T-helper 2 cell treated with Interferon-gamma antibody and Interleukin-4, amounts not matched to agents 5 μg/mL and 100 μg/mL, for 36 hours (primary cell): ENCODE measurements around the gene HSD17B13.

Experiments used
- DNase-seq: peaks from one replicate; pipeline ENCODE4 v3.0.0; 2021; ENCODE audit warnings: low spot score
- H3K27ac Mint-ChIP-seq: one replicate; pipeline ENCODE4 v1.8.0; 2021; ENCODE audit warnings: mild to moderate bottlenecking, mixed read lengths
- H3K27me3 Mint-ChIP-seq: one replicate; pipeline ENCODE4 v1.8.0; 2021; ENCODE audit warnings: low read depth, mixed read lengths
- H3K36me3 Mint-ChIP-seq: one replicate; pipeline ENCODE4 v1.8.0; 2021; ENCODE audit warnings: low read depth, mixed read lengths
- H3K4me1 Mint-ChIP-seq: one replicate; pipeline ENCODE4 v1.8.0; 2021; ENCODE audit warnings: low read depth, mixed read lengths
- H3K4me3 Mint-ChIP-seq: one replicate; pipeline ENCODE4 v1.8.0; 2022; ENCODE audit warnings: mild to moderate bottlenecking, moderate library complexity, mixed read lengths
- H3K9me3 Mint-ChIP-seq: one replicate; pipeline ENCODE4 v1.8.0; 2021; ENCODE audit warnings: mixed read lengths

Gene HSD17B13

GRCh38 chr4:87270144-87270543 is 52.5 kb downstream of the HSD17B13 start:
- H3K9me3 Mint-ChIP-seq = no peaks in the 10 kb centered on the region
- H3K4me3 Mint-ChIP-seq = no peak overlapping the region
- no peaks in the 10 kb centered on the region for H3K4me1 Mint-ChIP-seq
- H3K27me3 Mint-ChIP-seq = peaks cover 20% of the 10 kb centered on the region
- no peak for DNase-seq
- no peak overlapping the region for H3K27ac Mint-ChIP-seq
- H3K36me3 Mint-ChIP-seq = no peaks in the 10 kb centered on the region

- Mint-ChIP-seq H3K36me3 (no peaks in the 10 kb centered on the region), H3K4me3 (no peak overlapping the region), H3K27me3 (peaks cover 20% of the 10 kb centered on the region), H3K9me3 (no peaks in the 10 kb centered on the region), H3K27ac (no peak overlapping the region), H3K4me1 (no peaks in the 10 kb centered on the region)
- DNase-seq = no peak
These were observed 54.3 kb downstream of the HSD17B13 start for GRCh38 chr4:87268411-87268810.

GRCh38 chr4:87266986-87267385 is 55.7 kb downstream of the HSD17B13 start:
- Mint-ChIP-seq H3K4me1 (no peaks in the 10 kb centered on the region), H3K36me3 (no peaks in the 10 kb centered on the region), H3K4me3 (no peak overlapping the region), H3K27ac (no peak overlapping the region), H3K9me3 (peaks cover 5% of the 10 kb centered on the region), H3K27me3 (peaks cover 20% of the 10 kb centered on the region)
- no peak for DNase-seq

- no peak overlapping the region for H3K27ac Mint-ChIP-seq
- H3K36me3 Mint-ChIP-seq = no peaks in the 10 kb centered on the region
- H3K27me3 Mint-ChIP-seq = peaks cover 10% of the 10 kb centered on the region
- DNase-seq = no peak
- no peaks in the 10 kb centered on the region for H3K4me1 Mint-ChIP-seq
- H3K9me3 Mint-ChIP-seq = peaks cover 5% of the 10 kb centered on the region
- H3K4me3 Mint-ChIP-seq = no peak overlapping the region
These were observed 59.8 kb downstream of the HSD17B13 start for GRCh38 chr4:87262886-87263285.

- Mint-ChIP-seq H3K27ac (no peak overlapping the region), H3K27me3 (peaks cover 3% of the 10 kb centered on the region), H3K4me1 (no peaks in the 10 kb centered on the region), H3K4me3 (no peak overlapping the region), H3K36me3 (no peaks in the 10 kb centered on the region), H3K9me3 (peaks cover 10% of the 10 kb centered on the region)
- DNase-seq = no peak
These were observed 62.2 kb downstream of the HSD17B13 start for GRCh38 chr4:87260477-87260876.

GRCh38 chr4:87258677-87259076 is 64.0 kb downstream of the HSD17B13 start:
- no peaks in the 10 kb centered on the region for H3K36me3 Mint-ChIP-seq
- no peak for DNase-seq

GRCh38 chr4:87257523-87257922 is 65.2 kb downstream of the HSD17B13 start:
- no peaks in the 10 kb centered on the region for H3K36me3 Mint-ChIP-seq

More at GRCh38 chr4:87258677-87259076, 64.0 kb downstream of the HSD17B13 start:
- H3K4me1 Mint-ChIP-seq = no peaks in the 10 kb centered on the region
- peaks cover 12% of the 10 kb centered on the region for H3K9me3 Mint-ChIP-seq
- no peaks in the 10 kb centered on the region for H3K27me3 Mint-ChIP-seq
- H3K4me3 Mint-ChIP-seq = no peak overlapping the region
- no peak overlapping the region for H3K27ac Mint-ChIP-seq

GRCh38 chr4:87255755-87256154 is 66.9 kb downstream of the HSD17B13 start:
- no peak for DNase-seq
- no peaks in the 10 kb centered on the region for H3K27me3 Mint-ChIP-seq
- H3K4me1 Mint-ChIP-seq = no peaks in the 10 kb centered on the region
- no peak overlapping the region for H3K4me3 Mint-ChIP-seq
- H3K27ac Mint-ChIP-seq = no peak overlapping the region
- peaks cover 8% of the 10 kb centered on the region for H3K9me3 Mint-ChIP-seq
- no peaks in the 10 kb centered on the region for H3K36me3 Mint-ChIP-seq

More at GRCh38 chr4:87257523-87257922, 65.2 kb downstream of the HSD17B13 start:
- H3K4me1 Mint-ChIP-seq = no peaks in the 10 kb centered on the region
- H3K9me3 Mint-ChIP-seq = peaks cover 8% of the 10 kb centered on the region
- no peak overlapping the region for H3K27ac Mint-ChIP-seq
- DNase-seq = no peak
- no peak overlapping the region for H3K4me3 Mint-ChIP-seq
- H3K27me3 Mint-ChIP-seq = no peaks in the 10 kb centered on the region
